Panc1 (cell line): ENCODE measurements around the gene UMOD. TPM values are rescaled to one million over a fixed set of nuclear protein-coding genes. Genes with fewer than 3 reads are reported as not detected.

Experiments used
- ATAC-seq: fragments of 200-7000 bp; cut with Tn5 transposase; 2 replicates; pipeline ENCODE4 v1.9.1; 2020; ENCODE audit warnings: mild to moderate bottlenecking, moderate library complexity
- BruUV-seq: library from RNA; stranded (reverse); fragments of 400-500 nt; replicated peaks from 2 replicates; lab custom pipeline; 2021; lab: Mats Ljungman, UMichigan
- CTCF ChIA-PET: fragments of 300-600 bp; sonication (Branson Sonifier 250); formaldehyde crosslinking; loops from one replicate; lab custom pipeline; 2022; ENCODE audit warnings: antibody characterized with exemption; lab: Charles Lee
- POLR2A ChIA-PET: fragments of 300-600 bp; sonication (Branson Sonifier 250); formaldehyde crosslinking; loops from one replicate; lab custom pipeline; 2022; ENCODE audit warnings: antibody characterized with exemption; lab: Charles Lee
- DNase-seq: peaks from one replicate; pipeline ENCODE4 v3.0.0-alpha.2; 2010; ENCODE audit warnings: low read depth, low spot score
- H3K27ac ChIP-seq: 2 replicates; pipeline ENCODE4 v1.5.1; 2011; ENCODE audit warnings: mild to moderate bottlenecking, low read length, inconsistent platforms
- H3K27me3 ChIP-seq: fragments of 200-500 bp; sonication (Bioruptor generic); 2 replicates; pipeline ENCODE4 v1.6.0; 2014; ENCODE audit warnings: low read length, inconsistent platforms; ENCODE audit not compliant: control insufficient read depth, insufficient read depth
- H3K36me3 ChIP-seq: fragments of 200-500 bp; sonication (Bioruptor generic); 2 replicates; pipeline ENCODE4 v1.5.1; 2014; ENCODE audit warnings: inconsistent platforms, mild to moderate bottlenecking, low read length, moderate library complexity; ENCODE audit not compliant: control insufficient read depth, insufficient read depth
- H3K4me1 ChIP-seq: 2 replicates; pipeline ENCODE4 v1.5.1; 2011; ENCODE audit warnings: inconsistent platforms, mild to moderate bottlenecking, low read length, moderate library complexity; ENCODE audit not compliant: control insufficient read depth, insufficient read depth
- H3K4me3 ChIP-seq, 2 experiments: 2 replicates each; pipeline ENCODE4 v1.5.1; 2011 to 2012; ENCODE audit warnings: low read depth in 2 of 2, low read length in 2 of 2, mild to moderate bottlenecking in 2 of 2, inconsistent platforms in 1 of 2, moderate library complexity in 1 of 2
- H3K9me3 ChIP-seq: fragments of 200-500 bp; sonication (Bioruptor generic); 2 replicates; pipeline ENCODE4 v1.5.1; 2014; ENCODE audit warnings: low read depth, mild to moderate bottlenecking, inconsistent platforms, low read length, moderate library complexity; ENCODE audit not compliant: control insufficient read depth, insufficient read depth
- POLR2AphosphoS5 ChIP-seq: IDR thresholded peaks from 2 replicates; pipeline ENCODE4 v1.6.1; 2012; ENCODE audit warnings: mild to moderate bottlenecking, low read depth, low read length, moderate library complexity
- SIN3A ChIP-seq: IDR thresholded peaks from 2 replicates; pipeline ENCODE4 v1.6.1; 2012; ENCODE audit warnings: low read depth, mild to moderate bottlenecking, low read length, moderate library complexity, borderline replicate concordance; ENCODE audit not compliant: insufficient read depth
- TCF7L2 ChIP-seq: IDR thresholded peaks from 2 replicates; pipeline ENCODE4 v1.6.1; 2011; ENCODE audit warnings: mild to moderate bottlenecking, low read depth, low read length, inconsistent platforms
- in situ Hi-C: cut with HindIII; loops from 2 replicates; pipeline ENCODE4 v1.10.0; 2016; ENCODE audit warnings: low sequenced_read_pairs, low pct_unique_long_range_greater_than_20kb
- intact Hi-C: fragments of 100-400 bp; cut with micrococcal nuclease; formaldehyde crosslinking; loops from one replicate; pipeline ENCODE4 v1.10.0; 2022; ENCODE audit not compliant: unreplicated experiment
- total RNA-seq: library from RNA; stranded (reverse); gene quantifications from one replicate; pipeline ENCODE4 v1.2.1, GENCODE V29; 2021; ENCODE audit not compliant: unreplicated experiment
- TF ChIP-seq, protein P1 (sequence below): fragments of 450-650 bp; IDR thresholded peaks from 2 replicates; pipeline ENCODE4 v1.5.1; 2017; ENCODE audit warnings: mild to moderate bottlenecking
- TF ChIP-seq, protein P2 (sequence below), 2 experiments: IDR thresholded peaks; 2 replicates each; pipeline ENCODE4 v1.6.1; 2011 to 2012; ENCODE audit warnings: low read depth in 2 of 2, control low read depth in 1 of 2, low read length in 1 of 2, mild to moderate bottlenecking in 1 of 2, moderate library complexity in 1 of 2; ENCODE audit not compliant: insufficient read depth in 1 of 2

The UMOD gene
- total RNA-seq, 1 experiment from 2014 or later: not detected

DNA sequence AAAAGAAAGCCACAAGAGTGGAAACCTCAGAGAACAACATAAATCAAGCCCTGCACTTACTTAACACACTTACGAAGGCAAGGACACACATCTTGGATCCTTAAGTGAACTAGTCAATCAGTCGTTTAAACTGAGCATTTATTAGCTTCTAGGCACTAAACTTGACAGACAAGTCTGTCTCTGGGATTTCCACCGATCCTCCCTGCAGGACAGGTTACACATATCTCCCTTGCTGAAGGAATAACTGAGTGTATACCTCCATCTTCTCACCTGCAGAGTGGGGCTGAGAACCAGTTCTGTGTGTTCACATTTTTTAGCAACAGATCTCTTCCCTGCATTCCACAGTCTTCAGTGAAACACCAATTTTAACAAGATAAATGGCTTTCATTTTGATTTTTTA lies 34.1 kb downstream of the UMOD start:
- H3K9me3 ChIP-seq: no peaks in the 10 kb centered on the region
- no peaks in the 10 kb centered on the region for H3K4me1 ChIP-seq
- H3K27ac ChIP-seq: no peak overlapping the region
- H3K4me3 ChIP-seq: no peak overlapping the region
- ATAC-seq (no peak), DNase-seq (no peak)
- in situ Hi-C loops: no loop called here
- TF ChIP-seq, protein P1, sequence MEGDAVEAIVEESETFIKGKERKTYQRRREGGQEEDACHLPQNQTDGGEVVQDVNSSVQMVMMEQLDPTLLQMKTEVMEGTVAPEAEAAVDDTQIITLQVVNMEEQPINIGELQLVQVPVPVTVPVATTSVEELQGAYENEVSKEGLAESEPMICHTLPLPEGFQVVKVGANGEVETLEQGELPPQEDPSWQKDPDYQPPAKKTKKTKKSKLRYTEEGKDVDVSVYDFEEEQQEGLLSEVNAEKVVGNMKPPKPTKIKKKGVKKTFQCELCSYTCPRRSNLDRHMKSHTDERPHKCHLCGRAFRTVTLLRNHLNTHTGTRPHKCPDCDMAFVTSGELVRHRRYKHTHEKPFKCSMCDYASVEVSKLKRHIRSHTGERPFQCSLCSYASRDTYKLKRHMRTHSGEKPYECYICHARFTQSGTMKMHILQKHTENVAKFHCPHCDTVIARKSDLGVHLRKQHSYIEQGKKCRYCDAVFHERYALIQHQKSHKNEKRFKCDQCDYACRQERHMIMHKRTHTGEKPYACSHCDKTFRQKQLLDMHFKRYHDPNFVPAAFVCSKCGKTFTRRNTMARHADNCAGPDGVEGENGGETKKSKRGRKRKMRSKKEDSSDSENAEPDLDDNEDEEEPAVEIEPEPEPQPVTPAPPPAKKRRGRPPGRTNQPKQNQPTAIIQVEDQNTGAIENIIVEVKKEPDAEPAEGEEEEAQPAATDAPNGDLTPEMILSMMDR: no peak
- TF ChIP-seq TCF7L2: no peak
- no peak for TF ChIP-seq POLR2AphosphoS5
- no peaks in the 10 kb centered on the region for H3K36me3 ChIP-seq
- ChIA-PET POLR2A (no interaction called here), CTCF (no interaction called here)
- peaks cover 12% of the 10 kb centered on the region for H3K27me3 ChIP-seq
- intact Hi-C loops: no loop called here
- BruUV-seq: no TSS peak

DNA sequence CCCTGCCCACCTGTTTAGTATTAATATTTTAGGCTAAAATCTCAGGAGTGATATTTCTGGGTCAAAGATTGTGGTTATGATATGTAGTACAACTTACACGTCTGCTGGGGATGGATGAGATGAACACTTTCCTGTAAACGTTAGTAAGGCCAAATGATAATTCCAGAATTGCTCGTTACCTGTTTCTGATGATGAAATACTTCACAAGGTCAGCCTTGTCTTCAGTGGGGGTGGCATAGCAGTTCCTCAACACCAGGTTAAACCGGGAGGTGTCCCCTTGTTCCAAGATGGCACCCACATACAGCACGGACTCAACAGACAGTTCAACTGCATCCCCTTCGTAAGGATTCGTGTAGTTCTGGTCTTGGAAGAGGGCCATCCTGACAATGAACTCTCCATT lies 34.5 kb downstream of the UMOD start:
- TF ChIP-seq, protein P2, sequence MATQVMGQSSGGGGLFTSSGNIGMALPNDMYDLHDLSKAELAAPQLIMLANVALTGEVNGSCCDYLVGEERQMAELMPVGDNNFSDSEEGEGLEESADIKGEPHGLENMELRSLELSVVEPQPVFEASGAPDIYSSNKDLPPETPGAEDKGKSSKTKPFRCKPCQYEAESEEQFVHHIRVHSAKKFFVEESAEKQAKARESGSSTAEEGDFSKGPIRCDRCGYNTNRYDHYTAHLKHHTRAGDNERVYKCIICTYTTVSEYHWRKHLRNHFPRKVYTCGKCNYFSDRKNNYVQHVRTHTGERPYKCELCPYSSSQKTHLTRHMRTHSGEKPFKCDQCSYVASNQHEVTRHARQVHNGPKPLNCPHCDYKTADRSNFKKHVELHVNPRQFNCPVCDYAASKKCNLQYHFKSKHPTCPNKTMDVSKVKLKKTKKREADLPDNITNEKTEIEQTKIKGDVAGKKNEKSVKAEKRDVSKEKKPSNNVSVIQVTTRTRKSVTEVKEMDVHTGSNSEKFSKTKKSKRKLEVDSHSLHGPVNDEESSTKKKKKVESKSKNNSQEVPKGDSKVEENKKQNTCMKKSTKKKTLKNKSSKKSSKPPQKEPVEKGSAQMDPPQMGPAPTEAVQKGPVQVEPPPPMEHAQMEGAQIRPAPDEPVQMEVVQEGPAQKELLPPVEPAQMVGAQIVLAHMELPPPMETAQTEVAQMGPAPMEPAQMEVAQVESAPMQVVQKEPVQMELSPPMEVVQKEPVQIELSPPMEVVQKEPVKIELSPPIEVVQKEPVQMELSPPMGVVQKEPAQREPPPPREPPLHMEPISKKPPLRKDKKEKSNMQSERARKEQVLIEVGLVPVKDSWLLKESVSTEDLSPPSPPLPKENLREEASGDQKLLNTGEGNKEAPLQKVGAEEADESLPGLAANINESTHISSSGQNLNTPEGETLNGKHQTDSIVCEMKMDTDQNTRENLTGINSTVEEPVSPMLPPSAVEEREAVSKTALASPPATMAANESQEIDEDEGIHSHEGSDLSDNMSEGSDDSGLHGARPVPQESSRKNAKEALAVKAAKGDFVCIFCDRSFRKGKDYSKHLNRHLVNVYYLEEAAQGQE (IDR thresholded peaks at IDR 0.05; ENCODE audit: insufficient read depth in 1 of 2, low read depth in 2 of 2, low read length in 1 of 2): no peak
- TF ChIP-seq, protein P1: no peak
- TF ChIP-seq TCF7L2 (no peak), SIN3A (no peak), POLR2AphosphoS5 (no peak)
- no peak for ATAC-seq
- Histone ChIP-seq H3K27me3 (peaks cover 12% of the 10 kb centered on the region), H3K9me3 (no peaks in the 10 kb centered on the region), H3K27ac (no peak overlapping the region), H3K4me3 (no peak overlapping the region), H3K4me1 (no peaks in the 10 kb centered on the region), H3K36me3 (no peaks in the 10 kb centered on the region)
- in situ Hi-C loops: no loop called here
- BruUV-seq: no TSS peak
- POLR2A ChIA-PET: no interaction called here
- CTCF ChIA-PET: no interaction called here
- DNase-seq: no peak
- intact Hi-C loops: no loop called here
